Psoas muscle (tissue), 8 donors: Measurements from ENCODE around the gene FAM118A. TPM values are rescaled to one million over a fixed set of nuclear protein-coding genes. Genes with fewer than 3 reads are reported as not detected.
A peak's percentile ranks its signal among the peaks of the same experiment; 100 is the strongest.

ENCODE experiments used
- ATAC-seq, 4 donors: fragments of 200-7000 bp; cut with Tn5 transposase; one replicate each; pipeline ENCODE4 v1.9.1; 2020; ENCODE audit warnings: moderate library complexity in 3 of 4, mild to moderate bottlenecking in 2 of 4
- DNase-seq, 2 donors: peaks; one replicate each; pipeline ENCODE4 v3.0.0-alpha.2; 2020
- H3K27ac ChIP-seq: fragments of 200-600 bp; one replicate; pipeline ENCODE4 v1.8.0; 2022
- H3K27me3 ChIP-seq, 3 donors: fragments of 200-600 bp in 1 of 3; one replicate each; pipeline versions ENCODE4 v1.6.1 to v1.8.0; 2013 to 2022; ENCODE audit warnings: low read length in 2 of 3, mild to moderate bottlenecking in 2 of 3, moderate library complexity in 1 of 3; ENCODE audit not compliant: insufficient read depth in 3 of 3
- H3K36me3 ChIP-seq, 2 donors: fragments of 200-600 bp in 1 of 2; one replicate each; pipeline versions ENCODE4 v1.6.1 to v1.8.0; 2013 to 2022; ENCODE audit warnings: low read depth in 1 of 2, mild to moderate bottlenecking in 1 of 2, moderate library complexity in 1 of 2; ENCODE audit not compliant: insufficient read depth in 1 of 2
- H3K4me1 ChIP-seq: fragments of 200-600 bp; one replicate; pipeline ENCODE4 v1.8.0; 2022
- H3K4me3 ChIP-seq: fragments of 200-600 bp; one replicate; pipeline ENCODE4 v1.8.0; 2022; ENCODE audit warnings: mild to moderate bottlenecking
- H3K9me3 ChIP-seq: fragments of 200-600 bp; one replicate; pipeline ENCODE4 v1.8.0; 2022
- CTCF ChIP-seq: fragments of 200-600 bp; IDR thresholded peaks from one replicate; pipeline ENCODE4 v1.8.0; 2022; ENCODE audit warnings: antibody characterized with exemption
- WGBS, 3 donors: extraction: QIAGEN DNeasy Blood & Tissue Kit; methylation state at CpG; one replicate each; pipeline versions ENCODE4 v1.1.6 to v1.1.7; 2013; 5-methylcytosine and 5-hydroxymethylcytosine counted together
- intact Hi-C, 2 donors: fragments of 100-400 bp; cut with DNase I; formaldehyde crosslinking; loops; one replicate each; pipeline versions ENCODE4 v1.11.0 to v1.14.2; 2022
- polyA plus RNA-seq, 3 donors: library from polyadenylated mRNA; stranded (reverse); fragments of 200-250 nt; gene quantifications; one replicate each; pipeline ENCODE4 v1.2.3, GENCODE V29; 2013
- total RNA-seq, 4 donors: library from RNA; stranded (reverse); fragmentation: NEBNext Ultra II Directional in 2 of 4; extraction: Animal tissue kit (Norgen Biotek cat#: 25700) in 2 of 4; gene quantifications; one replicate each; pipeline versions ENCODE4 v1.2.1 to v1.2.4, GENCODE V29; 2021 to 2023
- donor health status: healthy with polysubstance abuse.
- donor health status: DM: no; HTN: no; CAD: no; lungs with moderate emphysema.
- donor health status: Bipolar disorder and iron deficiency.
- donor health status: healthy.
- donor health status: DM: yes; HTN: yes; CAD: no.
- donor health status: DM: no; HTN: no; CAD: no.
- donor health status: DM: no; HTN: no; CAD: no.
- donor health status: DM: yes; HTN: yes; CAD: no.

The FAM118A gene
- total and polyA plus RNA-seq, 7 donors: 5.8 to 25.5 (median 16.1) TPM

DNA sequence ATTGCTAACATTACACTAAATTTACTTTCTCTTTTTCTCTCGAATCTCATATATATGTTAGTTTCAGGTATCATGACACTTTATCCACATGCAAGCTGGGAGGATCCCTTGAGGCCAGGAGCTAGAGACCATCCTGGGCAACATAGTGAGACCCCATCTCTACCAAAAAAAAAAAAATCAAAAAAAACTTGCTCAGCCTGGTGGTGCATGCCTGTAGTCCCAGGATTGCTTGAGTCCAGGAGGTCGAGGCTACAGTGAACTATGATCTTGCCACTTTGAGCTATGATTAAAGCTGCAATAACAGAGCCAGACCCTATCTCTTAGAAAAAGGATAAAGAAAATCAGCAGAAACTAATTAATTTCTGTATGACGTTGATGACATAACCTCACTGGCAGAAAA, 28.7 kb upstream of the FAM118A start:
- 74 to 81% (median 75%) methylated on average over 3 of the region's 3 CpGs for WGBS, 3 donors
- Histone ChIP-seq H3K27ac (no peak overlapping the region), H3K9me3 (no peaks in the 10 kb centered on the region), H3K36me3 (no peaks in the 10 kb centered on the region), H3K27me3 (no peaks in the 10 kb centered on the region), H3K4me1 (no peaks in the 10 kb centered on the region), H3K4me3 (no peak overlapping the region)
- intact Hi-C loops: no loop called here
- no peak for TF ChIP-seq CTCF
- ATAC-seq (no peak), DNase-seq (no peak)

GRCh38 chr22:45284705-45285262, 24.9 kb upstream of the FAM118A start, which contains the start of gene UPK3A:
Gene UPK3A, plus strand, starts transcription at chr22:45284949. Its CDS starts 65 bp downstream, at chr22:45285014.
- Histone ChIP-seq H3K27ac (peak within 1 kb of the TSS; percentile 66), H3K36me3 (no peaks in the 10 kb centered on the region), H3K27me3 (no peaks in the 10 kb centered on the region), H3K4me3 (peak within 1 kb of the TSS; percentile 62), H3K9me3 (no peaks in the 10 kb centered on the region), H3K4me1 (no peaks in the 10 kb centered on the region)
- TF ChIP-seq CTCF: no peak
- ATAC-seq: peak; percentile 97 to 98 (median 98)
- whole genome bisulfite sequencing, 3 donors: 2 to 5% (median 3%) methylated on average over 24 to 46 of the region's 46 CpGs
- DNase-seq: peak; percentile 79 to 88
- intact Hi-C loops: no loop called here

DNA sequence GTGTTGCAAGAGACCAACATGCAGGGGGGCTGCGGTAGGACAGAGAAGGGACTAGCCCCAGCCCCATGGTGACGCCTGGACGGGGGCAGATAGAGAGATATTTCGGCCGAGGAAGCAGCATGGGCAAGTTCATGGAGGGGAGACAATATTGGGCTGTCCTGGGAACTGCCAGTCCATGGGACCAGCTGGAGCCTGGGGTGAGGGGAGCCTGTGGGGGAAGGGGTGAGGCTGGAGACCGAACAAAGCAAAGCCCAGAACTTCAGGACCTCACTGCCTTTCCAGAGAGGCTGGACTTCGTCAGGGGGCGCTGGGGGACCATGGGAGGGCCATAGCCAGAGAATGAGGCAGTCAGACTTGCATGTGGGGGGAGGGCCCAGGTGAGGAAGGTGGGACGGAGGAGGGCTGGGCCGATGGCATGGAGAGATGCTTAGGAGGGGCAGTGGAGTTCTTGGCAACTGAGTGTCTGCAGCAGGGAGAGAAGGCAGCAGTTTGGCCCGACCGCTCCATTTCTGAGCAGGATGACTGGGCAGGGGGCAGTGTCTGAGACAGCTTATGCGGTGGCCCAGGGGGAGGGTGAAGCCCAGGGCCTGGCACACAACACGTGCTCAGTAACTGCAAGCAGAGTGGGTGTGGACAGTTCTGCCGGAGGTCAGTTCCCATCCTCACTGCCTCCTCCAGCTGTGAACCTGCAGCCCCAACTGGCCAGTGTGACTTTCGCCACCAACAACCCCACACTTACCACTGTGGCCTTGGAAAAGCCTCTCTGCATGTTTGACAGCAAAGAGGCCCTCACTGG, 24.3 kb upstream of the FAM118A start:
- no peaks in the 10 kb centered on the region for H3K27me3 ChIP-seq
- H3K9me3 ChIP-seq: no peaks in the 10 kb centered on the region
- no peaks in the 10 kb centered on the region for H3K36me3 ChIP-seq
- peak overlapping the region; percentile 62 for H3K4me3 ChIP-seq
- H3K27ac ChIP-seq: peak overlapping the region; percentile 66
- no peak for DNase-seq
- no peaks in the 10 kb centered on the region for H3K4me1 ChIP-seq
- TF ChIP-seq CTCF: no peak
- intact Hi-C loops: no loop called here
- WGBS, 3 donors: 26 to 35% (median 32%) methylated on average over 16 of the region's 16 CpGs
- peak; percentile 18 to 60 (median 38) for ATAC-seq

GRCh38 chr22:45286854-45287551, 22.7 kb upstream of the FAM118A start:
- 76 to 77% (median 77%) methylated on average over 12 of the region's 12 CpGs for WGBS, 3 donors
- DNase-seq (no peak), ATAC-seq (no peak)
- no peaks in the 10 kb centered on the region for H3K9me3 ChIP-seq
- peaks cover 0 to 3% (median 0%) of the 10 kb centered on the region in 3 donors for H3K27me3 ChIP-seq
- H3K4me1 ChIP-seq: no peaks in the 10 kb centered on the region
- no peak overlapping the region for H3K4me3 ChIP-seq
- intact Hi-C loops: no loop called here
- no peak overlapping the region for H3K27ac ChIP-seq
- no peak for TF ChIP-seq CTCF
- H3K36me3 ChIP-seq: no peaks in the 10 kb centered on the region
